Fibroblast of lung (primary cell): ENCODE measurements around the gene TEX29.

ENCODE experiments used
- CTCF ChIP-seq, 2 donors: IDR thresholded peaks in 1 of 2; conservative IDR thresholded peaks in 1 of 2; 1 replicate in 1 of 2; 2 replicates in 1 of 2; pipeline ENCODE4 v1.5.1; 2011 to 2012; ENCODE audit warnings: low read length in 2 of 2, control low read depth in 1 of 2, inconsistent platforms in 1 of 2, low read depth in 1 of 2, mild to moderate bottlenecking in 1 of 2
- EZH2 ChIP-seq: IDR thresholded peaks from 2 replicates; pipeline ENCODE4 v1.5.1; 2012; ENCODE audit warnings: low read length, control low read depth, mild to moderate bottlenecking; ENCODE audit errors: missing control alignments

- TF ChIP-seq CTCF (conservative IDR thresholded peaks at IDR 0.05 in 1 of 2, IDR thresholded peaks at IDR 0.05 in 1 of 2; ENCODE audit: low read depth in 1 of 2, low read length in 2 of 2) (no peak), EZH2 (no peak)
Measured at GRCh38 chr13:111303559-111303958, 16.9 kb upstream of the TEX29 start.
